ENCODE measurements around the gene ASAP3. TPM values are rescaled to one million over a fixed set of nuclear protein-coding genes. Genes with fewer than 3 reads are reported as not detected.

The ASAP3 gene
- total RNA-seq, 1 donor from 2014 or later: 11.5 TPM

- H3K4me3 ChIP-seq (ENCODE audit: low read depth, low read length): peak overlapping the region; percentile 66
- DNase-seq (ENCODE audit: low read depth): no peak
- TF ChIP-seq CTCF (conservative IDR thresholded peaks at IDR 0.05; ENCODE audit: low read depth, low read length): no peak
These were observed 448 bp upstream of the ASAP3 start for GRCh38 chr1:23484253-23485001.

GRCh38 chr1:23481904-23482303 lies 2.1 kb downstream of the ASAP3 start:
- no peak for DNase-seq (ENCODE audit: low read depth)
- H3K4me3 ChIP-seq (ENCODE audit: low read depth, low read length): no peak overlapping the region
- no peak for TF ChIP-seq CTCF (conservative IDR thresholded peaks at IDR 0.05; ENCODE audit: low read depth, low read length)

- no peak for DNase-seq (ENCODE audit: low read depth)
- H3K4me3 ChIP-seq (ENCODE audit: low read depth, low read length): no peak overlapping the region
- no peak for TF ChIP-seq CTCF (conservative IDR thresholded peaks at IDR 0.05; ENCODE audit: low read depth, low read length)
These were observed 2.9 kb downstream of the ASAP3 start for GRCh38 chr1:23481026-23481597.

GRCh38 chr1:23480187-23481025 lies 3.6 kb downstream of the ASAP3 start:
- no peak for DNase-seq (ENCODE audit: low read depth)
- H3K4me3 ChIP-seq (ENCODE audit: low read depth, low read length): no peak overlapping the region
- no peak for TF ChIP-seq CTCF (conservative IDR thresholded peaks at IDR 0.05; ENCODE audit: low read depth, low read length)

- H3K4me3 ChIP-seq (ENCODE audit: low read depth, low read length): no peak overlapping the region
- TF ChIP-seq CTCF (conservative IDR thresholded peaks at IDR 0.05; ENCODE audit: low read depth, low read length): no peak
- DNase-seq (ENCODE audit: low read depth): no peak
These were observed 4.4 kb downstream of the ASAP3 start for GRCh38 chr1:23479666-23479941.

GRCh38 chr1:23478896-23479665 lies 4.9 kb downstream of the ASAP3 start:
- DNase-seq (ENCODE audit: low read depth): peak; percentile 45
- no peak for TF ChIP-seq CTCF (conservative IDR thresholded peaks at IDR 0.05; ENCODE audit: low read depth, low read length)
- no peak overlapping the region for H3K4me3 ChIP-seq (ENCODE audit: low read depth, low read length)

All from epithelial cell of proximal tubule (primary cell).